ENCODE results near the gene FGF22. TPM values are rescaled to one million over a fixed set of nuclear protein-coding genes. Genes with fewer than 3 reads are reported as not detected.
"Not testable (repeated sequence)": the region's sequence is repeated elsewhere in the genome, so short reads cannot be mapped to it uniquely, and the experiment has no call there.

Gene FGF22
- total and polyA plus RNA-seq, 2 donors: 0.25 TPM; not detected in 1

DNA sequence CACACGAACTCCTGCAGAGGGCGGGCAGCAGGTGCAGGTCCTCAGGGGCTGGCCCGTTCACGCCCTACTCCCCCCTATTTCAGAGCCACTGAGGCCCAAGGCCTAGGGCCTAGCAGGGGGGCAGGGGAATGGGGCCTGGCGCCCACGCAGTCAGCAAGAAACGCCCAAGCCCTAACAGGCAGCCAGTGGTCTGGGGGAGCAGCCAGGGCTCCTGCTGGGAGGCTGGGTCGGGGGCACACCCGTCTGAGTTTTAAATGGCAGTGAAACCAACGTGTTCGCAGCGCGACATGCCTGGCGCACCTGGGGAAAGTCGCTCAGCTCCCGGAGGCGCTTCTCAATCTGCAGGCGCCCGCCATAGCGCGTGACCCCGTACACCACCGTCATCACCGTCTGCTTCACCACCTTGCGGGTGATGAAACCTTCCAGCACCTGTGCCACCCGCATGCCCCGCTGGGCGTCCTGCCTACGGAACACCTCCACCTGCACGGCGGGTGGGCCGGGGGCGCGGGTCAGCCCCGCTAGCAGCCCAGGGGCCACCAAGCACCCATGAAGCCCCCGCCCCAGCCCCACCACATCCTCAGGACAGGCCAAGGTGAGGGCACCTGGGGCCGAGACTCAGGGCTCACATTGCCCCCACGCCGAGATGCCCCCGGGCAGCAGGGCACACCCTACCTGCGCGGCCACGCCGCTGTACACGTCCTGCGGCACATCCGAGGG, 20.2 kb upstream of the FGF22 start:
- DNase-seq (ENCODE audit: low read depth in 6 of 9, low spot score in 9 of 9): no peak
- H3K27ac ChIP-seq (ENCODE audit: low read depth in 1 of 2, low read length in 1 of 2): no peak overlapping the region
- H3K4me1 ChIP-seq (ENCODE audit: control insufficient read depth in 2 of 2, insufficient read depth in 2 of 2, low read length in 2 of 2): no peaks in the 10 kb centered on the region
- H3K27me3 ChIP-seq (ENCODE audit: control insufficient read depth in 2 of 2, insufficient read depth in 1 of 2, low read length in 1 of 2): peaks cover 13% of the 10 kb centered on the region in 2 donors
- no peak overlapping the region for H3K4me3 ChIP-seq (ENCODE audit: low read length in 2 of 2)
- 95% methylated on average over 47 of the region's 47 CpGs for WGBS
- H3K9me3 ChIP-seq (ENCODE audit: control insufficient read depth in 2 of 2, insufficient read depth in 1 of 2, low read length in 1 of 2): peaks cover 0 to 3% of the 10 kb centered on the region in 2 donors
- peaks cover 34 to 75% of the 10 kb centered on the region in 2 donors for H3K36me3 ChIP-seq (ENCODE audit: control insufficient read depth in 2 of 2, insufficient read depth in 2 of 2, low read length in 1 of 2)

DNA sequence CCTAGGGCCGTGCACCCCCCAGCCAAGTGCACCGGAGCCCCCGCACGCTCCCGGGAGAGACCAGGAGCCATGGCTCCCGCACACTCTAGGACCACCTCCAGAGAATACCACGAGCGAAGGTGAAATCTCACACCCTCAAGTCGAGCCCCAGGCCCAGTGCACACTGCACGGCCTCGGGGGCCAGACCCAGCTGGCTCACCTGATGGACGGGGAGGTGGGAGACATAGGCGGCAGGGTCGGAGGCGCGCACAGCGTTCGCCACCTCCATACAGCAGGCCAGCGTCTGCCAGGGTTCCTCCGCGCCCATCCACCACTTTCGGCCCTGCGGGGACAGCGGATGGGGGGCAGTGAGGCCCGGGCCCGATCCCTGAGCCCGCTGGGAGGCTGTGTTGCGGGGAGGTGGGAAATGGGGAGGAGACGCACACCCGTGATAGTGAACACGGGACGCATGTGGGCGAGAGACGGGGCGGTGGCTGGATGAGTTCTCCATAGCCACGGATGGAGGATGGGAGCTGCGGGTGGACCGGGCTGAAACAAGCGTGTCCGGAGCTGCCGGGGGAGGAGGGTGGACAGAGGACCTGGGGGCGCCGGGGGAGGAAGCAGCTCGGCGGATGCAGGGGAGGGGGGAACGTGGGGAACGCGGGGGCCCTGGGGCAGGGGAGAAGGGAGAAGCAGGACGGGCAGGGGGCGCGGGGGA, 19.4 kb upstream of the FGF22 start:
- no peak for DNase-seq (ENCODE audit: low read depth in 6 of 9, low spot score in 9 of 9)
- WGBS: 98% methylated on average over 51 of the region's 51 CpGs
- Histone ChIP-seq H3K4me3 (ENCODE audit: low read length in 2 of 2) (no peak overlapping the region), H3K36me3 (ENCODE audit: control insufficient read depth in 2 of 2, insufficient read depth in 2 of 2, low read length in 1 of 2) (peaks cover 38 to 83% of the 10 kb centered on the region in 2 donors), H3K27me3 (ENCODE audit: control insufficient read depth in 2 of 2, insufficient read depth in 1 of 2, low read length in 1 of 2) (peaks cover 7 to 13% of the 10 kb centered on the region in 2 donors), H3K4me1 (ENCODE audit: control insufficient read depth in 2 of 2, insufficient read depth in 2 of 2, low read length in 2 of 2) (no peaks in the 10 kb centered on the region), H3K9me3 (ENCODE audit: control insufficient read depth in 2 of 2, insufficient read depth in 1 of 2, low read length in 1 of 2) (peaks cover 0 to 3% of the 10 kb centered on the region in 2 donors), H3K27ac (ENCODE audit: low read depth in 1 of 2, low read length in 1 of 2) (no peak overlapping the region)

DNA sequence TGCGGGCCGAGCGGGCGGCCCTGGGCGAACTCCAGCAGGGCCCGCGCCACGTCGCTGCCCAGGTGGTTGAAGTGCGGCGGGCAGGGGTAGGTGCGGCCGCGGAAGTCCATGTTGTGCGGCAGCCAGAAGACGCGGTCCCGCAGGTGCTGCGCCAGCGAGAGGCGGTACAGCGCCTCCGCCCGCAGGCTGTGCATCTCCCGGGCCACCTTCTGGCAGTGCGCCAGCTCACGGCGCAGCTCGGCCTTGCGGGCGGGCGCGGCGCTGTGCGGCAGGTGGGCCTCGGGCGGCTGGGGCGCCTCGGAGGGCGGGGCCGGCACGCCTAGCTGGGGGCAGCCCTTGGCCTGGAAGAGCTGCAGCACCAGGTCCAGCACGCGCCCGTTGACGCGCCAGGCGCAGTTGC, 18.5 kb upstream of the FGF22 start:
- not testable (repeated sequence) for H3K27me3 ChIP-seq (ENCODE audit: control insufficient read depth in 2 of 2, insufficient read depth in 1 of 2, low read length in 1 of 2); H3K4me1 ChIP-seq (ENCODE audit: control insufficient read depth in 2 of 2, insufficient read depth in 2 of 2, low read length in 2 of 2); H3K27ac ChIP-seq (ENCODE audit: low read depth in 1 of 2, low read length in 1 of 2); DNase-seq (ENCODE audit: low read depth in 6 of 9, low spot score in 9 of 9); H3K9me3 ChIP-seq (ENCODE audit: control insufficient read depth in 2 of 2, insufficient read depth in 1 of 2, low read length in 1 of 2); H3K4me3 ChIP-seq (ENCODE audit: low read length in 2 of 2)
- 98% methylated on average over 48 of the region's 48 CpGs for WGBS
- H3K36me3 ChIP-seq (ENCODE audit: control insufficient read depth in 2 of 2, insufficient read depth in 2 of 2, low read length in 1 of 2): peaks cover 45 to 86% of the 10 kb centered on the region in 2 donors

DNA sequence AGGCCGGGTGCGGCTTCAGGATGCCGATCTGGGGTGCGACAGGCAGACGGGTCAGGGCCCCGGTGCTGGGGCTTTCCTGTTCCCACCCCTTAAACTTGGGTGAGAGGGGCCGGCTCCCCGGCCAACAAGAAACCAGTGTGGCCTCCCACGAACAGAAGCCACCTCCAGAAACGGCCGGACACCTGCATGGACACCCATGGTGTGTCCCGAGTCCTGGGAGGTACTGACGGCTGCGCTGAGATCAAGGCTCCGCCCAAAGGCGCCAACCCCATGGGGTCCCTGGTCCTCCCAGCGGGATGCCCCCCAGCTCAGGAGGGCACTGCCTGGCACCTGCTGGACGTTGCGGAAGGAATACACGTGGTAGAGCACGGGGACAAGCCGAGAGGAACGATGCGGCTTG, 17.9 kb upstream of the FGF22 start:
- Histone ChIP-seq H3K36me3 (ENCODE audit: control insufficient read depth in 2 of 2, insufficient read depth in 2 of 2, low read length in 1 of 2) (peaks cover 45 to 86% of the 10 kb centered on the region in 2 donors), H3K4me3 (ENCODE audit: low read length in 2 of 2) (no peak overlapping the region), H3K4me1 (ENCODE audit: control insufficient read depth in 2 of 2, insufficient read depth in 2 of 2, low read length in 2 of 2) (no peaks in the 10 kb centered on the region), H3K9me3 (ENCODE audit: control insufficient read depth in 2 of 2, insufficient read depth in 1 of 2, low read length in 1 of 2) (no peaks in the 10 kb centered on the region), H3K27ac (ENCODE audit: low read depth in 1 of 2, low read length in 1 of 2) (no peak overlapping the region), H3K27me3 (ENCODE audit: control insufficient read depth in 2 of 2, insufficient read depth in 1 of 2, low read length in 1 of 2) (peaks cover under 1 to 2% of the 10 kb centered on the region in 2 donors)
- no peak for DNase-seq (ENCODE audit: low read depth in 6 of 9, low spot score in 9 of 9)
- WGBS: 97% methylated on average over 24 of the region's 24 CpGs

DNA sequence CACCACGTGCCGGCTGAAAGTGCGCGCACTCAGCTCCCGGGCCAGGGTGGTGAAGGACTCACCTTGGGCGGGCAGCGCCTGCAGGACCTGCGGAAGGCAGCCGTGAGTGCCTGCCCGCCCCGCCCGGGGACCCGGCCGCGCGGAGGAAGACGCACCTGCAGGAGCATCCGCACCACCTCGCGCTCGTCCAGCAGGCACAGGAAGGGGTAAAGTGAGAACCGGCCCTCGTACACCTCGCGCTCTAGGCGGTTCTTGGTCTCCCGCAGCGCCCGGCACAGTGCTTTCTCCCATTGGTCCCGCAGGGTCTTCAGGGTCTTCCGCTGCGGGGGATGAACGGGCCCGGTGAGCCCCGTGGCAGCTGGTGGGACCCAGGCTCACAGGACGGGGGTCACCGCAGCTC, 17.0 kb upstream of the FGF22 start:
- H3K36me3 ChIP-seq (ENCODE audit: control insufficient read depth in 2 of 2, insufficient read depth in 2 of 2, low read length in 1 of 2): peaks cover 48 to 77% of the 10 kb centered on the region in 2 donors
- no peak for DNase-seq (ENCODE audit: low read depth in 6 of 9, low spot score in 9 of 9)
- H3K9me3 ChIP-seq (ENCODE audit: control insufficient read depth in 2 of 2, insufficient read depth in 1 of 2, low read length in 1 of 2): no peaks in the 10 kb centered on the region
- no peak overlapping the region for H3K27ac ChIP-seq (ENCODE audit: low read depth in 1 of 2, low read length in 1 of 2)
- no peaks in the 10 kb centered on the region for H3K4me1 ChIP-seq (ENCODE audit: control insufficient read depth in 2 of 2, insufficient read depth in 2 of 2, low read length in 2 of 2)
- H3K27me3 ChIP-seq (ENCODE audit: control insufficient read depth in 2 of 2, insufficient read depth in 1 of 2, low read length in 1 of 2): no peaks in the 10 kb centered on the region
- H3K4me3 ChIP-seq (ENCODE audit: low read length in 2 of 2): no peak overlapping the region
- 96% methylated on average over 37 of the region's 37 CpGs for WGBS

DNA sequence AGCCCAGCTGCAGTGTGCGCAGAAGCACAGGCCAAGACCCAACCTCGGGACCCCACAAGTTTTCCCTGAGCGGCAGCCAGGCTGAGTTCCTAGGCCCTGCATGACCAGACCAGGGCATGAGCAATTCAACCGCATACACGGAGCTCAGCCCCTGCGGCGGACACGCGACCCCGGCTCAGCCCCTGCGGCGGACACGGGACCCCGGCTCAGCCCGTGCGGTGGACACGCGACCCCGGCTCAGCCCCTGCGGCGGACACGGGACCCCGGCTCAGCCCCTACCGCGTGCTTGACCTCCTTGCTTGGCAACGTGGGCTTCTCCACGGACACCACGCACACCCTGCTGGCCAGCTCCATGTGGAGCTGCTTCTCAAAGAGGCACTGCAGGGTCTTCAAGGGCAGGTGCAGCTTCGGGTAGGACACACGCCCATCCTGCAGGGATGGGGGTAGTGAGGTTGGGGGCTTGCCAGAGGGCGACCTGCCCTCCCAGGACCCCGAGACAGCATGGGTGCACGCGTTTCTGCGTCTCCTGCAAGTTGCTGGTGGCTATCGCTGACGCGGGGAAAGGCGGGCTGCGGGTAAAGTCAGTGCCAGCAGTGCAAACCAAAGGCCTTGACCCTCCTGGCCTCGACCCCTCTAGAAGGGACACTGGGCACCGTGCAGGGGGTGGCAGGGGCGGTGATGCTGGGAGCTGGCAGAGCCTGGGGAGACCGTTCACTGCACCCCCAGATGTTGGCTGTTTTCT, 16.3 kb upstream of the FGF22 start:
- no peak overlapping the region for H3K27ac ChIP-seq (ENCODE audit: low read depth in 1 of 2, low read length in 1 of 2)
- WGBS: 98% methylated on average over 44 of the region's 44 CpGs
- no peak for DNase-seq (ENCODE audit: low read depth in 6 of 9, low spot score in 9 of 9)

DNA sequence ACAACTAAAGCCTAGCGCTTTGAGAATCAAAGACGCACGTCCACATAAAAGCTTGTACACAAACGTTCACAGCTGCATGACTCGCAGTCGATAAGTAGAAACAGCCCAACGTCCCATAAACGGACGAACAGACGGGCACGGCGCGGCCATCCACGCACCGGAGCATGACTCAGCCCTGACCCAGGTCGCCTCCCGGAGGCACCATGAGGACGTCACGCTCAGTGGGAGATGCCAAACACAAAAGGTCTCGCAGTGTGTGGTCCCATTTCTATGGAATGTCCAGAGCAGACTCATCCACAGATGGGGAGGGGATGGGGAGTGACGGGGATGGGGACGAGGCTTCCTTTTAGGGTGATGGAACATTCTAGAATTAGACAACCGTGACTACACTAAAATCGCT, 15.7 kb upstream of the FGF22 start:
- DNase-seq (ENCODE audit: low read depth in 6 of 9, low spot score in 9 of 9): no peak
- Histone ChIP-seq H3K27me3 (ENCODE audit: control insufficient read depth in 2 of 2, insufficient read depth in 1 of 2, low read length in 1 of 2) (no peaks in the 10 kb centered on the region), H3K27ac (ENCODE audit: low read depth in 1 of 2, low read length in 1 of 2) (no peak overlapping the region), H3K36me3 (ENCODE audit: control insufficient read depth in 2 of 2, insufficient read depth in 2 of 2, low read length in 1 of 2) (peaks cover 48 to 74% of the 10 kb centered on the region in 2 donors), H3K9me3 (ENCODE audit: control insufficient read depth in 2 of 2, insufficient read depth in 1 of 2, low read length in 1 of 2) (no peaks in the 10 kb centered on the region), H3K4me1 (ENCODE audit: control insufficient read depth in 2 of 2, insufficient read depth in 2 of 2, low read length in 2 of 2) (no peaks in the 10 kb centered on the region), H3K4me3 (ENCODE audit: low read length in 2 of 2) (no peak overlapping the region)
- WGBS: 96% methylated on average over 24 of the region's 24 CpGs

More for the DNA sequence above, 16.3 kb upstream of the FGF22 start:
- H3K36me3 ChIP-seq (ENCODE audit: control insufficient read depth in 2 of 2, insufficient read depth in 2 of 2, low read length in 1 of 2): peaks cover 50 to 74% of the 10 kb centered on the region in 2 donors
- no peak overlapping the region for H3K4me3 ChIP-seq (ENCODE audit: low read length in 2 of 2)
- H3K9me3 ChIP-seq (ENCODE audit: control insufficient read depth in 2 of 2, insufficient read depth in 1 of 2, low read length in 1 of 2): no peaks in the 10 kb centered on the region
- no peaks in the 10 kb centered on the region for H3K4me1 ChIP-seq (ENCODE audit: control insufficient read depth in 2 of 2, insufficient read depth in 2 of 2, low read length in 2 of 2)
- no peaks in the 10 kb centered on the region for H3K27me3 ChIP-seq (ENCODE audit: control insufficient read depth in 2 of 2, insufficient read depth in 1 of 2, low read length in 1 of 2)

DNA sequence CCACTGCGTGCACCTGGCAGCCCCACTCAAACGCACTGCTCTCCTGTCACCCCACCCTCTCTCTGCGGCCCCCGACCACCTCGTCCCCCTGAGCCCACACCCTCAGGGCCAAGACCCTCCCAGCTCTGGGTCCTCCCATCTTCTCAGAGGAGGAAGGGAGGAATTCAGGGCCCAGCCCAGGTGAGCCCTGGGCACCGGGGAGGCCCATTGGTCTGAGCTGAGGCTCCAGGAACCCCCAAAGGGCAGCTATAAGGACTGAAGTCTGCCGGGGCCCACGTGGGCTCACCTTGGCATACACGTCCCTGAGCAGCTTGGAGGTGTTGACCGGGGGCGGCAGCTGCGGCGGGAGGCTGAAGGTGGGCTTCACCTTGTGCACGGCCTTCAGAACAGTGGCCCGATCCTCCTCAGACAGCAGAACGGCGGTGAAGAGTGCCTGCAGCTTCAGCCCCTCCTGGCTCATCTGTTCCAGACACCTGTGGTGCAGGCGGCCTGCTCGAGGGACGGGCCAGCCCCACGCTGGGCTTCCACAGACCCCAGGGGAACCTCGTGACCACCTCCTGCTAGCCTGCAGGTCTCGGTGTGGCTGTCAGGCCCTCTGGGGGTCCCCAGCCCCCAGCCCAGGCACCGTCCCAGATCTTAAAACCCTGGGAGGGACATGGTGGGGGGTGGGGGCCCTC, 15.1 kb upstream of the FGF22 start:
- H3K27ac ChIP-seq (ENCODE audit: low read depth in 1 of 2, low read length in 1 of 2): no peak overlapping the region
- no peak for DNase-seq (ENCODE audit: low read depth in 6 of 9, low spot score in 9 of 9)
- 97% methylated on average over 24 of the region's 24 CpGs for WGBS

More for the DNA sequence above, 15.1 kb upstream of the FGF22 start:
- no peaks in the 10 kb centered on the region for H3K9me3 ChIP-seq (ENCODE audit: control insufficient read depth in 2 of 2, insufficient read depth in 1 of 2, low read length in 1 of 2)
- H3K4me3 ChIP-seq (ENCODE audit: low read length in 2 of 2): no peak overlapping the region
- no peaks in the 10 kb centered on the region for H3K27me3 ChIP-seq (ENCODE audit: control insufficient read depth in 2 of 2, insufficient read depth in 1 of 2, low read length in 1 of 2)
- no peaks in the 10 kb centered on the region for H3K4me1 ChIP-seq (ENCODE audit: control insufficient read depth in 2 of 2, insufficient read depth in 2 of 2, low read length in 2 of 2)
- peaks cover 46 to 70% of the 10 kb centered on the region in 2 donors for H3K36me3 ChIP-seq (ENCODE audit: control insufficient read depth in 2 of 2, insufficient read depth in 2 of 2, low read length in 1 of 2)

Measured in thymus (tissue), 11 donors.